Right lobe of liver (tissue), 6 donors: ENCODE results near the gene GAPVD1. TPM values are rescaled to one million over a fixed set of nuclear protein-coding genes. Genes with fewer than 3 reads are reported as not detected.
A peak's percentile ranks its signal among the peaks of the same experiment; 100 is the strongest.

Experiments
- ATAC-seq, 4 donors: fragments of 200-7000 bp; cut with Tn5 transposase; one replicate each; pipeline ENCODE4 v1.9.1; 2020; ENCODE audit warnings: mild to moderate bottlenecking in 4 of 4, moderate library complexity in 4 of 4
- DNase-seq, 3 donors: peaks; one replicate each; pipeline ENCODE4 v3.0.0-alpha.2; 2020
- H3K27ac ChIP-seq, 3 donors: fragments of 200-600 bp; one replicate each; pipeline ENCODE4 v1.8.0; 2022
- H3K27me3 ChIP-seq, 2 donors: fragments of 200-600 bp; one replicate each; pipeline ENCODE4 v1.8.0; 2022
- H3K36me3 ChIP-seq, 4 donors: fragments of 200-600 bp; sonication (generic) in 1 of 4; one replicate each; pipeline versions ENCODE4 v1.5.1 to v1.8.0; 2017 to 2022; ENCODE audit warnings: control low read depth in 1 of 4
- H3K4me1 ChIP-seq, 4 donors: fragments of 200-600 bp; sonication (generic) in 1 of 4; one replicate each; pipeline versions ENCODE4 v1.5.1 to v1.8.0; 2017 to 2022; ENCODE audit warnings: control low read depth in 1 of 4
- H3K4me3 ChIP-seq, 3 donors: fragments of 200-600 bp; one replicate each; pipeline ENCODE4 v1.8.0; 2022
- H3K9me3 ChIP-seq, 4 donors: fragments of 200-600 bp; sonication (generic) in 1 of 4; one replicate each; pipeline versions ENCODE4 v1.5.1 to v1.8.0; 2017 to 2022; ENCODE audit warnings: control low read depth in 1 of 4
- CTCF ChIP-seq, 4 donors: fragments of 200-600 bp in 3 of 4; fragments of 450-650 bp in 1 of 4; IDR thresholded peaks; one replicate each; pipeline versions ENCODE4 v1.5.1 to v1.8.0; 2016 to 2022; ENCODE audit warnings: antibody characterized with exemption in 4 of 4, mild to moderate bottlenecking in 2 of 4
- POLR2A ChIP-seq: fragments of 450-650 bp; IDR thresholded peaks from one replicate; pipeline ENCODE4 v1.6.1; 2017; ENCODE audit warnings: antibody characterized with exemption, mild to moderate bottlenecking
- WGBS: methylation state at CpG from one replicate; pipeline ENCODE4 v1.1.6; 2018; ENCODE audit warnings: low coverage, low lambda C conversion rate; ENCODE audit not compliant: insufficient coverage; ENCODE audit errors: missing lambda C conversion rate; 5-methylcytosine and 5-hydroxymethylcytosine counted together
- intact Hi-C, 2 donors: fragments of 100-400 bp; cut with DNase I; formaldehyde crosslinking; loops; one replicate each; pipeline versions ENCODE4 v1.11.2 to v1.14.1; 2022
- small RNA-seq, 2 experiments: library from RNA; depleted of rRNA; stranded (forward); fragments of <200 nt; gene quantifications; one replicate each; pipeline ENCODE3, GENCODE V24; 2016
- total RNA-seq, 6 experiments: library from RNA; depleted of rRNA in 2 of 6; stranded (reverse); fragments of >200 nt in 2 of 6; fragmentation: NEBNext Ultra II Directional in 3 of 6; extraction: Animal tissue kit (Norgen Biotek cat#: 25700) in 3 of 6; gene quantifications; one replicate each; pipeline versions ENCODE4 v1.1.0 to v1.2.4, GENCODE V29; 2016 to 2023
- donor health status: DM: no; HTN: yes; CAD: no.
- donor health status: DM: no; HTN: no; CAD: no.
- donor health status: DM: no; HTN: no; CAD: no.
- donor health status: DM: no; HTN: yes; CAD: no.
- donor health status: DM: no; HTN: yes; CAD: no.

Gene GAPVD1
- total RNA-seq, 6 experiments from 2014 or later, result 15.7 to 24.1 (median 21.1) TPM

GRCh38 chr9:125412166-125412565 is 150.5 kb downstream of the GAPVD1 start:
- Histone ChIP-seq H3K4me1 (peaks cover 0 to 11% (median 0%) of the 10 kb centered on the region in 4 donors), H3K27me3 (no peaks in the 10 kb centered on the region), H3K36me3 (no peaks in the 10 kb centered on the region), H3K4me3 (no peak overlapping the region), H3K27ac (no peak overlapping the region), H3K9me3 (no peaks in the 10 kb centered on the region)
- DNase-seq (no peak), ATAC-seq (no peak)
- WGBS, result 70% methylated on average over 10 of the region's 10 CpGs
- intact Hi-C loops, result loop anchor here in 1 of 2 donors (5.0 kb wide), 1 partner anchor 820 kb away; no protein-coding TSS in a partner anchor
- TF ChIP-seq CTCF (IDR thresholded peaks at IDR 0.05), result no peak
- TF ChIP-seq POLR2A, result no peak

GRCh38 chr9:125413579-125413978 is 152.0 kb downstream of the GAPVD1 start:
- ATAC-seq, result no peak
- no peak overlapping the region for H3K4me3 ChIP-seq
- no peak overlapping the region for H3K27ac ChIP-seq
- no peaks in the 10 kb centered on the region for H3K27me3 ChIP-seq
- DNase-seq, result no peak
- TF ChIP-seq CTCF (IDR thresholded peaks at IDR 0.05), result no peak
- TF ChIP-seq POLR2A, result no peak
- H3K9me3 ChIP-seq, result no peaks in the 10 kb centered on the region
- WGBS, result 90% methylated on average over 4 of the region's 8 CpGs
- intact Hi-C loops, result loop anchor here in 1 of 2 donors (5.0 kb wide), 1 partner anchor 819 kb away; no protein-coding TSS in a partner anchor
- H3K36me3 ChIP-seq, result no peaks in the 10 kb centered on the region
- peaks cover 0 to 1% (median 0%) of the 10 kb centered on the region in 4 donors for H3K4me1 ChIP-seq

DNA sequence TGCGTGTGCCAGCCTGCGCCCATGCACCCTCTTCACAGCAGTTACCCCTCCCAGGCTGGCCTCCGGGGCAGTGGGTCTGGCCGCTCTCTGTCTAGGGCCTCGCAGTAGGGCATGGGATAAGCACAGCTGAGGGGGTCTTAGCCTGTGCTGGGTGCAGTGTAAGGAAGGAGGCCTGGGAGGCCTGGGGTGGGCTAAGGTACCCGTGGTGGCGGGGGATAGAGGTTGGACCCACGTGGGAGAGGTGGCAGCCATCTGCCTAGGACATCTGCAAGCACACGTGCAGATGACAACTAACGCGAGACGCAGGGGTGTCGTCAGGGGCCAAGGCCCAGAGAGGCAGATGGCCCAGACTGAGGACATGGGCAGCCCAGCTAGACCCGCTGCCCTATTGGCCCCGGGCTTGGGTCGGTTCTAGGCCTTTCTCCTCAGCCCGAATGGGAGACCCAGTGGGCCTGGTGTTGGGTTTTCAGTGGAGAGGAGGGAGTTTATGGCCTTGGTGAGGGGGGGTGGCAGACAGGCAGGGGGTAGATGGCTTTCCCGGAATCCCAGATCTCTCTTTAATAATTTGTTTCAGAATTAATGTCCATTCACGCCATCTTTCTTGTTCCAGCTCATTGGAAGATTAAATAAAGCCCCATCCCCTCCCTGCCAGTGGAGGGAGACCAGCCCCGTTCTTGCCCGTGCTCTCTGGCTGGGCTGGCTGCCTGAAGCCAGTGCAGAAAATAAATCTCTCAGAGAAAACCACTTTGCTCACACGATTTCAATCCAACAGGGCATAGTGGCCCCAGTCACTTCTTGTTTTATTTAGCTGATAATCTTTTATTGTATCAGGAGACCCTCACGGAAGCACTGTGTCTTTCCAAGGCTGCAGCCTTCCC is 154.2 kb downstream of the GAPVD1 start:
- Histone ChIP-seq H3K36me3 (no peaks in the 10 kb centered on the region), H3K27ac (no peak overlapping the region), H3K9me3 (no peaks in the 10 kb centered on the region), H3K4me3 (no peak overlapping the region), H3K4me1 (no peaks in the 10 kb centered on the region), H3K27me3 (no peaks in the 10 kb centered on the region)
- DNase-seq (no peak), ATAC-seq (peak in 1 of 4 donors; percentile 7)
- 83% methylated on average over 10 of the region's 23 CpGs for WGBS
- intact Hi-C loops, result no loop called here
- TF ChIP-seq POLR2A, result no peak
- no peak for TF ChIP-seq CTCF (IDR thresholded peaks at IDR 0.05)

DNA sequence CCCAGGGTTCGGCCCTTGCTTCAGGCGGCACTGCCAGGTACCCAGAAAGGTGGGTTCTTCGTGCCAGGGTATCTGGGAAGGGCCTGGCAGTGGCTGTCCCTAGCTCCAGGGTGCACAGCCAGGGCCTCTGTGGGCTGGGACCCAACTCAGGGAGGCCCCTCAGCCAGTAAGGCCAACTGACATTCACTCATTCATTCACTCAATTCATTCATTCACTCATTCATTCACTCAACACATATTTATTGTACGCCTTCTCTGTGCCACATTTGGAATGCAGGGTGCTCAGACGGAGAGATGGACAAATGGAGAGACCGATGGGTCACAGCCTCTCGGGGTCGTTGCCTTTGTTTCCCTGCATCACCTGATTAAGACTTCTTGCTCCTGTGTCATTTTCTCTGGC is 154.9 kb downstream of the GAPVD1 start:
- ATAC-seq, result no peak
- DNase-seq, result no peak
- no peaks in the 10 kb centered on the region for H3K9me3 ChIP-seq
- TF ChIP-seq POLR2A, result no peak
- no peak for TF ChIP-seq CTCF (IDR thresholded peaks at IDR 0.05)
- H3K27me3 ChIP-seq, result no peaks in the 10 kb centered on the region
- no peak overlapping the region for H3K4me3 ChIP-seq
- 100% methylated on average over 2 of the region's 8 CpGs for WGBS
- intact Hi-C loops, result no loop called here
- no peaks in the 10 kb centered on the region for H3K4me1 ChIP-seq
- H3K27ac ChIP-seq, result no peak overlapping the region
- H3K36me3 ChIP-seq, result no peaks in the 10 kb centered on the region

Small RNA genes within 50 kb of the gene (small RNA-seq; reads per million reads assigned to genes)
- gene AL354710.1 (0 reads per million in 2 experiments), gene RNU6-1020P (0 reads per million in 2 experiments)

Other genes starting within 250 kb of the GAPVD1 start
- 1 to 10 TPM; 1.8 to 5.5 (median 2.6) TPM for gene SCAI, start 118.3 kb upstream of the GAPVD1 start, total RNA-seq
- gene PPP6C, start 72.0 kb upstream of the GAPVD1 start, total RNA-seq, result 10 to 100 TPM; 11.8 to 18.6 (median 15.3) TPM
- gene RABEPK, start 61.3 kb upstream of the GAPVD1 start, total RNA-seq, result 10 to 100 TPM in 5 of 6 experiments, 1 to 10 TPM in 1; 9.4 to 27.4 (median 21.5) TPM
- gene HSPA5, start 20.5 kb upstream of the GAPVD1 start, total RNA-seq, result 100 to 1,000 TPM; 240 to 359 (median 259) TPM